Measurements from ENCODE around the gene GALNT10.
"Not testable (repeated sequence)": the region's sequence is repeated elsewhere in the genome, so short reads cannot be mapped to it uniquely, and the experiment has no call there.

The GALNT10 gene

DNA sequence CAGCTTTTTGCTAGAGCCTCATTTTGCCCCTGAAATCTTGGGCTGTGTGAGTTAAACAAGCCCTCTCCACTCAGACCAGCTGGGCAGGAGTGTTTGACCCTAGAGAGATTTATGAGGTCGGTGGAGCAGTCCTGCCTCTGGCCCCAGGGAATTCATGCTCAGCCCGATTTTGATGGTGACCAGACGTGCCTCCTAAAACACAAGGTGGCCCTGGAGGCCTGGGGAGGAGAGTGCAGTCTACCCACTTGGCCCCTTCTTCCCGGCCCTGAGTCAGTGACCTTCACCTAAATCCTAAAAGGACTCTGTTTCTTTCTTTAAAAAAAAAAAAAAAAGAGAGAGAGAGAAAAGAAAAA lies 168.7 kb downstream of the GALNT10 start:
- no peak for DNase-seq

DNA sequence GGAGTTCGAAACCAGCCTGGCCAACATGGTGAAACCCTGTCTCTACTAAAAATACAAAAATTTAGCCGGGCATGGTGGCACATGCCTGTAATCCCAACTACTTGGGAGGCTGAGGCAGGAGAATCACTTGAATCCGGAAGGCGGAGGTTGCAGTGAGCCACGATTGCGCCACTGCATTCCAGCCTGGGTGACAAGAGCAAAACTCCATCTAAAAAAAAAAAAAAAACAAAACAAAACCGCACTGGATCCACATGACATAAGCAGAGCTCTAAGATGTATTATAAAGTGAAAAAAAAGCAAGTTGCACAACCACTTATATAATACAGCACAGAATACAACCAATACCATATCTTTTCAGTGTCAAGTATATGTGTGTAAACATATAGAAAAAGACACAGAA lies 169.7 kb downstream of the GALNT10 start:
- DNase-seq, result not testable (repeated sequence)

- no peak for DNase-seq
Observed at GRCh38 chr5:154363411-154363810, 172.9 kb downstream of the GALNT10 start.

- no peak for DNase-seq
Observed at GRCh38 chr5:154364771-154365170, 174.2 kb downstream of the GALNT10 start.

- no peak for DNase-seq
Observed at GRCh38 chr5:154365823-154366222, 175.3 kb downstream of the GALNT10 start.

DNA sequence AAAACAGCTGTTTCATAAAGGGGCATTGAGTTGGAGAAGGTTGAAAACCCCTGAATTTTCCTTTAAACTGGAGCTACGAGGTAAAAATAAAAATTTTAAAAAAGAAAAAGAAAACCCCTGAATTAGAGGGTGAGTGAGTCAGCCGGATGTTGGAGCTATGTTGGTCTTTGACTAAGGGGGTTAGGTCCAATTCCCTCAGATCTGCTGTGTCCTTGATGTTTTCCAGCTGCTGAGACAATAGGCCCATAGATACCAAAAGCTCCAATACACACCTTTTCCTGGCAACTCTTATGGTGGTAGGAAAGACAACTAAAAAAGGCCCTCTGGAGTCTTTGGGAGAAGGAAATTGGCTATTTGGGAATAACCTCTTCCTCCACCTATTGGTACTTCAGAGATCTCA lies 175.8 kb downstream of the GALNT10 start:
- DNase-seq, result no peak

- DNase-seq, result no peak
Observed at GRCh38 chr5:154367101-154367500, 176.6 kb downstream of the GALNT10 start.

DNA sequence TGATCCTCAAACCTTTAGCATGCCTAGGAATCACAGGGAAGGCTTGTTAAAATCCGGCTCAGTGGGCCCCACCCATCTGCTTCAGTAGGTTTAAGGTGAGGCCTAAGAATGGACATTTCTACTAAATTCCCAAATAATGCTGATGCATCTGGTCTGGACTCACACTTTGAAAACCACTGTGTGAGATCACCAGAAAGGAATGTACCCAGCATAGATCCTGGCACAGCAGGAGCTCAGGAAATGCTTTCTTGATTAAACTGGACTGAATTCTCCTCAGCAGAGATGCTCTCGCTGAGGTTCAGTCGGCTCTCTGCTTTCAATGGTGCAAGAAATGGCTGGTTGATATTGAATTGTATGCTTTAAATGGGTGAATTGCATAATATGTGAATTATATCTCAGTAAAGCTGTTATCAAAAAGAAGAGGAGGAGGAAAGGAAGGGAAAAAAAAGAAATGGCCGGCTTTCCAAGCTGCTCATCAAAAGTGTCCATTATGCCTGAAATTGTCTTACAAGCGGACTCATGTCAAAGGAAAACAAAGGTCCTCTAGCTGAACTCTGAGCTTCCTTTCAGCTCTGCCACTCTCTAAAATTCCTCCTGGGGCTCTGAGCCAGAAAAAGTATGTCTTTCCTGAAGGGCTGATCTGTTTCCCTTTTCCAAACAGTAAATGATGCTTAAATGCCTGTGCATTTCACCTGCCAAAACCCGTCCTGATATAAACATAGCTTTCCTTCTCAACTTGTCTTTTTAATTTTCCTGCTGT lies 177.7 kb downstream of the GALNT10 start:
- no peak for DNase-seq

- DNase-seq, result no peak
Observed at GRCh38 chr5:154369682-154370081, 179.1 kb downstream of the GALNT10 start.

GRCh38 chr5:154370119-154370518 lies 179.6 kb downstream of the GALNT10 start:
- no peak for DNase-seq

- DNase-seq, result no peak
Observed at GRCh38 chr5:154370813-154371212, 180.3 kb downstream of the GALNT10 start.

DNA sequence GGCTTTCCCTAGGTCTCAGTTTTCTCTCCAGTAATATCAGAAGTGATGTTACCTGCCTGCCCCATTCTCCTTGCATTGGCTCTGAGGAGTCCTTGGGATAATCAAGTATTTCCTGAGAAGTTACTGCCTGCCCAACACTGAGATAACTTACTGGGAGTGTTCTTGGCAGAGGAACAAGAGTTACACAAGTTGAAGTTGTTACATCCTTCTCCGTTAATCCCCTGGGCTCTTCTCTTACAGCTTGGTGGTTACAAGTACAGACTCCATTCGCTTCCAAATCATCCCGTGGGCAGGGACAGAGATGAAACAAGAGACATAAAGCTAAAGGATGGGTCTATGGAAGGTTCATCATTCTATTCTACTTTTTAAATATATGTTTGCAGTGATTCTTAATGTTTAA lies 181.2 kb downstream of the GALNT10 start:
- no peak for DNase-seq

DNA sequence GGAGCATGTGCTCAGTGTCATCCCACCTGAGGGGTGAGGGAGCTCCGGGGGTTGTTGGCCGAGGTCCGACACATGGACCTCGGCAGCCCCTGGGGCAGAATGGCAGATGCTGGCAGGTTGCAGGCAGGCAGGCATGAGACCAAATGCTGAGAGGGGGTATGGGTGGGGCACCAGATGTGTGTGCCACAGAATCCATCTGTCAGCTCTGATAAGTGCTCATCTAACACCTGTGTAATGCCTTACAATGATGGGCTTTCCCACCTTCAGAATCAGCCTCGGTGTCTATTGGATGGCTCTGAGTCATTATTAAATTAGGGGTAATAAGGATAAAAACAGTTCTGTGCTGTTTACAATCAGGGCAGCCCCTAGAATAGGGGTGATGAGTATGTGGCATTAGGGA lies 182.1 kb downstream of the GALNT10 start:
- DNase-seq, result no peak

DNA sequence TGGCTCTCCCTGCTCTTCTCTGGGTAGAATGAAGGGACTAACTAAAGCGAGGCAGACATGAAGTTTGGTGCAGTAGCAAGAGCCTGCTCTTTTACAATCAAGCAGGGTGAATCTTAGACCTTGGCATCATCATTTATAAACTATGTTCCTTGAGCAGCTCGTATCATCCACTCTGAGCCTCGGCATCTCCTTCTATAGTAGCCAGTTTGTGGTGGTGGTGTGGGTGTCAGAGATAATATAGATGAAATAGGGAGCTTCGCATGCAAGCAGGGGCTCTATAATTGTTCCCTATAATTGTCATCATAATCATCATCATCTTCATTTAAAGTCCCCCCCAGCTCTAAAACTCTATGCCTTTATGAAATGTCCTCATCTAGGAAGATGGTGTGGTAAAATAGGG lies 182.8 kb downstream of the GALNT10 start:
- no peak for DNase-seq

DNA sequence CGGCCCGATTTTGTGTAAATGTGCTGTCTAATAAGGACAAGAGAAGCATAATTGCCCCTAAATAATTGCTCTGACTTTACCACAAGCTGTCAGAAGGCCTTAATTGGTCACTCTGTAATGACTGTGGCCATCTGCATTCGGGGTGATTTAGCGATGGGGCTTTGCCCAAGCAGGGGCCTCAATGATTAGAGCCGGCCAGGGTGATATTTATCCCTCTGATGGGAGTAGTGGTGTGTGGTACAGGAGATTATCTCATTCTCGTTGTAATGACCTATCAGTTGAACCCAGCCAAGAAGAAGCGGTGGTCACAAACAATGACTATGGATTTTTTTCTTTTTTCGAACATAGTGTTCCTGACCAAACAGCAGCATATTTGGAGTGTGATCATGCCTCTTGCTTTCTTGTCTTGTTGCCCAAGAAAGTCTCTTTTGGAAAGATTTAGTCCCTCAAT lies 183.2 kb downstream of the GALNT10 start:
- no peak for DNase-seq

GRCh38 chr5:154374264-154374663 lies 183.7 kb downstream of the GALNT10 start:
- DNase-seq, result no peak

DNA sequence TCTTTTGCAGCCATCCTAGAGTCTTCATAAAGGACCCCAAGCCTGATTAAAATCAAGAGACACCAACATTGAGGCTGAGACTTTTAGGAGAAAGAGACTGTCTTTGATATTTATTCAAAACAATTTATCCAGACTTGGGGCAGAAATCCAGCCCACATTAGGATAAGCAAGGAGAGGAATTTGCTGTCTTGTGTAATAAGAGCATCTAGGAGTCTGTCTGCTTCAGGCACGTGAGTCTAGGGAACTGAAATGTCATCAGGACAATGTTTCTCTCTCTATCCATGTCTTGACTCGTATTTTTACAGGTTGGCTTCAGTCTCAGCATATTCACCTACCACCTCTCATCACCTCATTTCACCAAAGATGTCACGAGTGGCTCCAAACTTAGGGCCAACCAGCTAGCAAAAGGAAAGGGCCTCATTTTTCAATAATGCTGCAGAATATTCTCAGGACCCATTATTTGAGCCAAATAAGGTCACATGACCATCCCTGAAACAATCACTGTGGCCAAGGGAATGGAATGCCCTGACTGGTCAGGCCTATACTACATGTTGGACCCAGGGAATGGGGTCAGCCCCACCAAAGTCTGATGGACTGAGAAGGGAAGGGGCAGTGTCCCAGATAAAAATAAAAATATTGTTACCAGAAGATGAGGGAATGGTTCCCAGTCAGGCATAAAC lies 184.9 kb downstream of the GALNT10 start:
- DNase-seq, result no peak

GRCh38 chr5:154376481-154376880 lies 185.9 kb downstream of the GALNT10 start:
- no peak for DNase-seq

GRCh38 chr5:154377754-154378533 lies 187.4 kb downstream of the GALNT10 start:
- DNase-seq, result no peak

DNA sequence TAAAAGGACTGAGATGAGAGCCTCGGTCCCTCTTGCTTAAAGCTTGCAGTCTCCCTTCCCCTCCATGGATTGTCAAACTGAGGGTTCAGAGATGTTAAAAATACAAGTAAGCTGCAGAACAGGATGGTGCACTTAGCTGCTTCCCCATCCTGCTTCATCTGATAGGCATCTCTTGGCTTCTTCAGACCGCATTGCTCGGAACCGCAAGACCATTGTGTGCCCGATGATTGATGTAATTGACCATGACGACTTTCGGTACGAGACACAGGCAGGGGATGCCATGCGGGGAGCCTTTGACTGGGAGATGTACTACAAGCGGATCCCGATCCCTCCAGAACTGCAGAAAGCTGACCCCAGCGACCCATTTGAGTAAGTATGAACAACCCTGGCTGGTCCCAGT lies 189.7 kb downstream of the GALNT10 start:
- no peak for DNase-seq

DNA sequence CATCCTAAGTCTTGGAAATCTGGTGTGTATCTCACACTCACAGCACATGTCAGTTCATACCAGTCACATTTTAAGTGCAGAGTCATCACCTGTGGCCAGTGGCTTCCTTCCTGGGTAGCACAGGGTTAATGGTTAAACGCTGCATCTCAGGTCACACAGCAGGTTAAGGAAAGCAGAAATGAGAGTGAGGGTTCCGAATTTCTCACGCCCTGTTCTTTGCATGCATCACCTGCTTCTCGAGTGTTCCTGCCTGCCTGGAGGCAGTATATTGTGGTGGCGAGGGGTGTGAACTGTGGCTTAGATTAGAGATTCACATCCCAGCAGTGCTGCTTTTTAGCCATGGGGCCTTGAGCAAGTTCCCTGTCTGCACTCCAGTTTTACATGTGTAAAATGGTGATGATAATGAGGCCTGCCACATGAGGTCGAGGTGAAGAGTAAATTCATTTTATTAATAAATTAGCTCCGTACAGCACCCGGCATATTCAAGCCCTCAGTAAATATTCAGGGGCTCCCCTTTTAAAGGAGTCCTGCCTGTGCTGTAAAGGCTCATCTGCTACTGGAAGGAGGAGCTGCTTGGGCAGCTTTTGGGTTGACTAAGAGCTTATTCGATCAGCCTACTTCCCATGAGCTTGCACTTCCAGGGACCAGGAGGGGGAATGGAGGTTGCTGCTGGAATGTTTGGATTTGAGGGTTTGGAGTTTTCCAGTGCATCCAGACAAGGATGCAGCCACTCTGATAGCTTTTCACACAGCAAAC lies 194.1 kb downstream of the GALNT10 start:
- DNase-seq, result peak in 1 of 5 donors; percentile 17

DNA sequence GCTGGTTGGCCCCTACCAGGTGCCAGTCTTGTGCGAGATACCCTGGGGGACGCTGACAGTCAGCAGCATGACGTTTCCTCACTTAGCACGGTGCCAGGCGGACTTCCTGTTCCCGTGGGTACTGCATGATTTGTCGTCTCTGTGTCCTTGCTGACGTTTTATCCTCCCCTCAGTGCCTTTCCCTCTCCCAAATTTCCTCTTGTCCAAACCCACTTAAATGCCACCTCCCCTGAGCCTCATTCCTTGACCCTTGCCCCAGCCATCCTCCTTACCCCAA lies 194.6 kb downstream of the GALNT10 start:
- DNase-seq, result no peak

- no peak for DNase-seq
Observed at GRCh38 chr5:154386952-154387629, 196.6 kb downstream of the GALNT10 start.
